A673 (cell line): ENCODE measurements around the gene FAM50B. TPM values are rescaled to one million over a fixed set of nuclear protein-coding genes. Genes with fewer than 3 reads are reported as not detected.

ENCODE experiments used
- BruUV-seq: library from RNA; stranded (reverse); fragments of 400-500 nt; replicated peaks from 2 replicates; lab custom pipeline; 2021; lab: Mats Ljungman, UMichigan
- CTCF ChIA-PET: fragments of 300-600 bp; sonication (Branson Sonifier 250); formaldehyde crosslinking; loops from one replicate; lab custom pipeline; 2022; ENCODE audit warnings: antibody characterized with exemption; lab: Charles Lee
- POLR2A ChIA-PET: fragments of 300-600 bp; sonication (Branson Sonifier 250); formaldehyde crosslinking; loops from one replicate; lab custom pipeline; 2022; ENCODE audit warnings: antibody characterized with exemption; ENCODE audit not compliant: low non-redundant PET; lab: Charles Lee
- DNase-seq: peaks from one replicate; pipeline ENCODE4 v3.0.0-alpha.2; 2015; ENCODE audit warnings: low spot score
- H3K27ac ChIP-seq: fragments of 200-600 bp; sonication (generic); 2 replicates; pipeline ENCODE4 v1.5.1; 2016; ENCODE audit warnings: mixed run types, low read depth, mild to moderate bottlenecking, mixed read lengths, antibody characterized with exemption, low read length; ENCODE audit not compliant: poor library complexity, severe bottlenecking
- H3K27me3 ChIP-seq: fragments of 200-600 bp; sonication (generic); replicated peaks from 2 replicates; pipeline ENCODE4 v1.6.1; 2017; ENCODE audit warnings: mixed run types, low read depth, mild to moderate bottlenecking, mixed read lengths, antibody characterized with exemption, low read length; ENCODE audit not compliant: insufficient read depth, poor library complexity
- H3K36me3 ChIP-seq: fragments of 200-600 bp; sonication (generic); 2 replicates; pipeline ENCODE4 v1.6.1; 2016; ENCODE audit warnings: mixed run types, mild to moderate bottlenecking, mixed read lengths, antibody characterized with exemption, low read length; ENCODE audit not compliant: insufficient read depth, poor library complexity, severe bottlenecking
- H3K4me1 ChIP-seq: fragments of 200-600 bp; sonication (generic); 2 replicates; pipeline ENCODE4 v1.6.1; 2017; ENCODE audit warnings: mixed run types, mild to moderate bottlenecking, mixed read lengths, antibody characterized with exemption, low read length; ENCODE audit not compliant: insufficient read depth, poor library complexity, severe bottlenecking
- H3K4me3 ChIP-seq: fragments of 200-600 bp; sonication (generic); 2 replicates; pipeline ENCODE4 v1.5.1; 2016; ENCODE audit warnings: low read depth, mixed run types, mild to moderate bottlenecking, mixed read lengths, low read length; ENCODE audit not compliant: poor library complexity, severe bottlenecking
- H3K9me3 ChIP-seq: fragments of 200-600 bp; sonication (generic); 2 replicates; pipeline ENCODE4 v1.6.1; 2016; ENCODE audit warnings: mixed run types, low read depth, mild to moderate bottlenecking, mixed read lengths, antibody characterized with exemption, low read length; ENCODE audit not compliant: poor library complexity, severe bottlenecking
- CTCF ChIP-seq: fragments of 300-800, 200-600 bp; sonication (generic); conservative IDR thresholded peaks from 2 replicates; pipeline ENCODE4 v1.5.1; 2017; ENCODE audit warnings: low read depth, mild to moderate bottlenecking, antibody characterized with exemption, low read length, moderate library complexity, mixed read lengths
- EZH2 ChIP-seq: fragments of 200-600 bp; sonication (generic); IDR thresholded peaks from 2 replicates; pipeline ENCODE4 v1.6.1; 2017; ENCODE audit warnings: borderline replicate concordance, low read depth, mild to moderate bottlenecking, mixed read lengths, antibody characterized with exemption, low read length; ENCODE audit not compliant: poor library complexity, severe bottlenecking
- intact Hi-C: fragments of 100-400 bp; cut with micrococcal nuclease; formaldehyde crosslinking; loops from one replicate; pipeline ENCODE4 v1.10.0; 2022; ENCODE audit not compliant: unreplicated experiment
- total RNA-seq: library from RNA; stranded (reverse); gene quantifications from 2 replicates; pipeline ENCODE4 v1.2.3, GENCODE V29; 2021

Gene FAM50B
- total RNA-seq, 1 experiment from 2014 or later, result 10.1 TPM

- Histone ChIP-seq H3K27me3 (no peaks in the 10 kb centered on the region), H3K27ac (no peak overlapping the region), H3K36me3 (no peaks in the 10 kb centered on the region), H3K4me1 (peaks cover 6% of the 10 kb centered on the region), H3K4me3 (no peak overlapping the region), H3K9me3 (no peaks in the 10 kb centered on the region)
- POLR2A ChIA-PET, result no interaction called here
- no TSS peak for BruUV-seq
- CTCF ChIA-PET, result no interaction called here
- DNase-seq, result no peak
- intact Hi-C loops, result no loop called here
- TF ChIP-seq CTCF (no peak), EZH2 (no peak)
Measured at GRCh38 chr6:3831761-3832530, 17.2 kb upstream of the FAM50B start.

- TF ChIP-seq EZH2 (no peak), CTCF (no peak)
- Histone ChIP-seq H3K4me1 (peaks cover 6% of the 10 kb centered on the region), H3K27me3 (no peaks in the 10 kb centered on the region), H3K27ac (no peak overlapping the region), H3K4me3 (no peak overlapping the region), H3K36me3 (no peaks in the 10 kb centered on the region), H3K9me3 (no peaks in the 10 kb centered on the region)
- ChIA-PET CTCF (interaction anchor here (1.0 kb wide), 1 partner anchor 14 kb away, joined by 3 read pairs; the partner anchor contains the start of gene FAM50B), POLR2A (interaction anchor here (0.7 kb wide), 1 partner anchor 55 kb away, joined by 3 read pairs; no protein-coding TSS in a partner anchor)
- BruUV-seq, result no TSS peak
- no peak for DNase-seq
- intact Hi-C loops, result no loop called here
Measured at GRCh38 chr6:3835055-3835731, 14.0 kb upstream of the FAM50B start.

- POLR2A ChIA-PET, result interaction anchor here (0.7 kb wide), 1 partner anchor 55 kb away, joined by 3 read pairs; no protein-coding TSS in a partner anchor
- intact Hi-C loops, result no loop called here
- CTCF ChIA-PET, result interaction anchor here (1.0 kb wide), 1 partner anchor 13 kb away, joined by 3 read pairs; the partner anchor contains the start of gene FAM50B
Measured at GRCh38 chr6:3835785-3836184, 13.4 kb upstream of the FAM50B start.

More at GRCh38 chr6:3835785-3836184, 13.4 kb upstream of the FAM50B start:
- Histone ChIP-seq H3K36me3 (no peaks in the 10 kb centered on the region), H3K4me3 (no peak overlapping the region), H3K27ac (no peak overlapping the region), H3K4me1 (peaks cover 6% of the 10 kb centered on the region), H3K27me3 (no peaks in the 10 kb centered on the region), H3K9me3 (no peaks in the 10 kb centered on the region)
- TF ChIP-seq CTCF (no peak), EZH2 (no peak)
- DNase-seq, result no peak
- no TSS peak for BruUV-seq
